ENCODE data around the gene CCN2. TPM values are rescaled to one million over a fixed set of nuclear protein-coding genes. Genes with fewer than 3 reads are reported as not detected.

CCN2 gene
- total RNA-seq, result 103 and 256 TPM in 2 replicates

DNA sequence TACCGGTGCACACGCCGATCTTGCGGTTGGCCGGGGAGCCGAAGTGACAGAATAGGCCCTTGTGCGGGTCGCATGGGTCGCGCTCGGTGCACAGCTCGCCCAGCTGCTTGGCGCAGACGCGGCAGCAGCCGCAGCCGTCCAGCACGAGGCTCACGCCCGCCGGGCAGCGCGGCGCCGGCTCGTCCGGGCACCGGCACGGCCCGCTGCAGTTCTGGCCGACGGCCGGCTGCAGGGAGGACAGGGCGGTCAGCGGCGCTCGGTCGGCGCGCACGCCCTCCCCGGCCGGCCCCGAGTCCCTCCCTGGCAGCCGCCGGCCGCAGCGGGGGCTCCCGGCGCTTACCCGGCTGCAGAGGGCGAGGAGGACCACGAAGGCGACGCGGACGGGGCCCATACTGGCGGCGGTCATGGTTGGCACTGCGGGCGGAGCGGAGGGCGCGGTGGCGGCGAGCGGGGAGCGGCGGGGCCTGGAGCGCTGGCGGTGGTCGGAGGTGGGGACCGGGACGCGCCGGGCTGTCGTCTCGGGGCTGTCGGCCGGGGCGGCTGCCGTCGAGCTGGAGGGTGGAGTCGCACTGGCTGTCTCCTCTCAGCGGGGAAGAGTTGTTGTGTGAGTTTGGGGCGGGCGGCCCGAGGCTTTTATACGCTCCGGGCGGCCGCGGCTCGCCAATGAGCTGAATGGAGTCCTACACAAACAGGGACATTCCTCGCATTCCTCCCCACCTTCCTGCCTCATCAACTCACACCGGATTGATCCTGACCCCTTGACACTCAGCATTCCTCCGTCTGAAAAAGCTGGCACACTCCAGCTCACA lies at the start of gene CCN2:
Gene CCN2, minus strand, starts transcription at position 606 of the 809 bp plus-strand sequence. Its CDS starts 200 bp downstream, at position 406.

Other genes with a start within 250 kb of the CCN2 start
- not detected in 2 replicates for gene OR2A4, start 250.0 kb downstream of the CCN2 start, total RNA-seq
- gene CTAGE9, start 240.4 kb downstream of the CCN2 start, total RNA-seq, result not detected in 2 replicates
- 0.43 and 0.54 TPM in 2 replicates for gene ENPP1, start 143.4 kb downstream of the CCN2 start, total RNA-seq

All from dermis lymphatic vessel endothelial cell (primary cell).